H1 (cell line): ENCODE measurements around the gene TMEM45B. TPM values are rescaled to one million over a fixed set of nuclear protein-coding genes. Genes with fewer than 3 reads are reported as not detected.

Source experiments
- CREB1 ChIP-seq: IDR thresholded peaks from 2 replicates; pipeline ENCODE4 v1.6.1; 2012; ENCODE audit warnings: inconsistent platforms
- CTBP2 ChIP-seq: IDR thresholded peaks from 2 replicates; pipeline ENCODE4 v1.7.0; 2011; ENCODE audit warnings: borderline replicate concordance, mild to moderate bottlenecking, moderate library complexity, mixed read lengths, low read length; ENCODE audit not compliant: insufficient read depth, insufficient read length
- PHF8 ChIP-seq: fragments of 200-600 bp; sonication (generic); conservative IDR thresholded peaks from 2 replicates; pipeline ENCODE4 v1.7.1; 2012; ENCODE audit warnings: low read depth, mild to moderate bottlenecking, inconsistent platforms, low read length, moderate library complexity
- RNF2 ChIP-seq: fragments of 200-900, 300-1000 bp; sonication (generic); IDR thresholded peaks from 2 replicates; pipeline ENCODE4 v1.7.1; 2016; ENCODE audit warnings: borderline replicate concordance, low read depth, mild to moderate bottlenecking, antibody characterized with exemption, low read length; ENCODE audit not compliant: poor library complexity, severe bottlenecking; ENCODE audit errors: missing control alignments
- SP1 ChIP-seq: IDR thresholded peaks from 2 replicates; pipeline ENCODE4 v1.6.1; 2011; ENCODE audit warnings: low read depth, low read length
- polyA plus RNA-seq, 7 experiments: library from polyadenylated mRNA; depleted of rRNA in 3 of 7; stranded (reverse) in 5 of 7; unstranded in 2 of 7; fragments of >200 nt in 5 of 7; fragments of 200-250 nt in 2 of 7; gene quantifications; 1 replicate in 5 of 7; 2 replicates in 1 of 7; 4 replicates in 1 of 7; pipeline versions ENCODE4 v1.2.1 to v1.2.3, GENCODE V29; 2011 to 2013; ENCODE audit warnings: missing spikeins in 2 of 7, mixed read lengths in 2 of 7
- total RNA-seq: library from RNA; stranded (reverse); fragmentation: NEBNext Ultra II Directional; extraction: Animal tissue kit (Norgen Biotek cat#: 25700); gene quantifications from 2 replicates; pipeline ENCODE4 v1.2.1, GENCODE V29; 2021
- TF ChIP-seq, protein P1 (sequence below): fragments of 300-600 bp; sonication (generic); IDR thresholded peaks from 2 replicates; pipeline ENCODE4 v1.7.1; 2012; ENCODE audit warnings: low read length, moderate library complexity, mild to moderate bottlenecking, inconsistent platforms; ENCODE audit not compliant: insufficient replicate concordance
- TF ChIP-seq, protein P2 (sequence below): IDR thresholded peaks from 2 replicates; pipeline ENCODE4 v1.6.1; 2011; ENCODE audit warnings: low read length, improper control_type of control experiment
- TF ChIP-seq, protein P3 (sequence below): IDR thresholded peaks from 2 replicates; pipeline ENCODE4 v1.6.1; 2012; ENCODE audit warnings: low read length, inconsistent platforms

TMEM45B gene
- total and polyA plus RNA-seq, 2 of the 8 experiments (the other 6 are each of a cell fraction or from before 2014, with no cell fraction given), result 0.23 TPM; not detected in 1

DNA sequence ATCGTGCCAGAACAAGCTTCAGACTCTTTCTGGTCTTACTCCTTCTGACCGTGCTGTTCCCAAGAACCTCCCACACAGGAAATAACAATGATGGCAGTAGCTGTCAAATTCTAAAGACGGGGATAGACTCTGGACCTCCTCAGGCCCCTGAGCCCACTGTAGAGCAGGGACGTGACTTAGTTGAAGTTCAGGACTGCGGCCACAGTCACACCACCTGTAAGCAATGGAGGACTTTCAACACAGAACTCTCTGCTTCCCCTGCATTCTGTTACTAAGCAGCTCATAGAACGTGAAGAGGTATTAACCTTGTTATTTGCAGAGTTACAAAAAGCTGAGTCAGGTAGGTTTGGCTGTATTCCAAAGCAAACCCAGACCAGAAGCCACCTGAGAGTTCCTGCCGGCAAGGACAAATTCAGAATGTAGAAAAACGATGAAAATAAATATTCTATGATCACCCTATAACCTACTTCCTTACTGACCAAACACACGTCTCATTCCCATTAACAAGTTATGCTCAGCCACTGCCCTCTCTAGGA, 12.7 kb downstream of the TMEM45B start (continued):
- TF ChIP-seq, protein P1, sequence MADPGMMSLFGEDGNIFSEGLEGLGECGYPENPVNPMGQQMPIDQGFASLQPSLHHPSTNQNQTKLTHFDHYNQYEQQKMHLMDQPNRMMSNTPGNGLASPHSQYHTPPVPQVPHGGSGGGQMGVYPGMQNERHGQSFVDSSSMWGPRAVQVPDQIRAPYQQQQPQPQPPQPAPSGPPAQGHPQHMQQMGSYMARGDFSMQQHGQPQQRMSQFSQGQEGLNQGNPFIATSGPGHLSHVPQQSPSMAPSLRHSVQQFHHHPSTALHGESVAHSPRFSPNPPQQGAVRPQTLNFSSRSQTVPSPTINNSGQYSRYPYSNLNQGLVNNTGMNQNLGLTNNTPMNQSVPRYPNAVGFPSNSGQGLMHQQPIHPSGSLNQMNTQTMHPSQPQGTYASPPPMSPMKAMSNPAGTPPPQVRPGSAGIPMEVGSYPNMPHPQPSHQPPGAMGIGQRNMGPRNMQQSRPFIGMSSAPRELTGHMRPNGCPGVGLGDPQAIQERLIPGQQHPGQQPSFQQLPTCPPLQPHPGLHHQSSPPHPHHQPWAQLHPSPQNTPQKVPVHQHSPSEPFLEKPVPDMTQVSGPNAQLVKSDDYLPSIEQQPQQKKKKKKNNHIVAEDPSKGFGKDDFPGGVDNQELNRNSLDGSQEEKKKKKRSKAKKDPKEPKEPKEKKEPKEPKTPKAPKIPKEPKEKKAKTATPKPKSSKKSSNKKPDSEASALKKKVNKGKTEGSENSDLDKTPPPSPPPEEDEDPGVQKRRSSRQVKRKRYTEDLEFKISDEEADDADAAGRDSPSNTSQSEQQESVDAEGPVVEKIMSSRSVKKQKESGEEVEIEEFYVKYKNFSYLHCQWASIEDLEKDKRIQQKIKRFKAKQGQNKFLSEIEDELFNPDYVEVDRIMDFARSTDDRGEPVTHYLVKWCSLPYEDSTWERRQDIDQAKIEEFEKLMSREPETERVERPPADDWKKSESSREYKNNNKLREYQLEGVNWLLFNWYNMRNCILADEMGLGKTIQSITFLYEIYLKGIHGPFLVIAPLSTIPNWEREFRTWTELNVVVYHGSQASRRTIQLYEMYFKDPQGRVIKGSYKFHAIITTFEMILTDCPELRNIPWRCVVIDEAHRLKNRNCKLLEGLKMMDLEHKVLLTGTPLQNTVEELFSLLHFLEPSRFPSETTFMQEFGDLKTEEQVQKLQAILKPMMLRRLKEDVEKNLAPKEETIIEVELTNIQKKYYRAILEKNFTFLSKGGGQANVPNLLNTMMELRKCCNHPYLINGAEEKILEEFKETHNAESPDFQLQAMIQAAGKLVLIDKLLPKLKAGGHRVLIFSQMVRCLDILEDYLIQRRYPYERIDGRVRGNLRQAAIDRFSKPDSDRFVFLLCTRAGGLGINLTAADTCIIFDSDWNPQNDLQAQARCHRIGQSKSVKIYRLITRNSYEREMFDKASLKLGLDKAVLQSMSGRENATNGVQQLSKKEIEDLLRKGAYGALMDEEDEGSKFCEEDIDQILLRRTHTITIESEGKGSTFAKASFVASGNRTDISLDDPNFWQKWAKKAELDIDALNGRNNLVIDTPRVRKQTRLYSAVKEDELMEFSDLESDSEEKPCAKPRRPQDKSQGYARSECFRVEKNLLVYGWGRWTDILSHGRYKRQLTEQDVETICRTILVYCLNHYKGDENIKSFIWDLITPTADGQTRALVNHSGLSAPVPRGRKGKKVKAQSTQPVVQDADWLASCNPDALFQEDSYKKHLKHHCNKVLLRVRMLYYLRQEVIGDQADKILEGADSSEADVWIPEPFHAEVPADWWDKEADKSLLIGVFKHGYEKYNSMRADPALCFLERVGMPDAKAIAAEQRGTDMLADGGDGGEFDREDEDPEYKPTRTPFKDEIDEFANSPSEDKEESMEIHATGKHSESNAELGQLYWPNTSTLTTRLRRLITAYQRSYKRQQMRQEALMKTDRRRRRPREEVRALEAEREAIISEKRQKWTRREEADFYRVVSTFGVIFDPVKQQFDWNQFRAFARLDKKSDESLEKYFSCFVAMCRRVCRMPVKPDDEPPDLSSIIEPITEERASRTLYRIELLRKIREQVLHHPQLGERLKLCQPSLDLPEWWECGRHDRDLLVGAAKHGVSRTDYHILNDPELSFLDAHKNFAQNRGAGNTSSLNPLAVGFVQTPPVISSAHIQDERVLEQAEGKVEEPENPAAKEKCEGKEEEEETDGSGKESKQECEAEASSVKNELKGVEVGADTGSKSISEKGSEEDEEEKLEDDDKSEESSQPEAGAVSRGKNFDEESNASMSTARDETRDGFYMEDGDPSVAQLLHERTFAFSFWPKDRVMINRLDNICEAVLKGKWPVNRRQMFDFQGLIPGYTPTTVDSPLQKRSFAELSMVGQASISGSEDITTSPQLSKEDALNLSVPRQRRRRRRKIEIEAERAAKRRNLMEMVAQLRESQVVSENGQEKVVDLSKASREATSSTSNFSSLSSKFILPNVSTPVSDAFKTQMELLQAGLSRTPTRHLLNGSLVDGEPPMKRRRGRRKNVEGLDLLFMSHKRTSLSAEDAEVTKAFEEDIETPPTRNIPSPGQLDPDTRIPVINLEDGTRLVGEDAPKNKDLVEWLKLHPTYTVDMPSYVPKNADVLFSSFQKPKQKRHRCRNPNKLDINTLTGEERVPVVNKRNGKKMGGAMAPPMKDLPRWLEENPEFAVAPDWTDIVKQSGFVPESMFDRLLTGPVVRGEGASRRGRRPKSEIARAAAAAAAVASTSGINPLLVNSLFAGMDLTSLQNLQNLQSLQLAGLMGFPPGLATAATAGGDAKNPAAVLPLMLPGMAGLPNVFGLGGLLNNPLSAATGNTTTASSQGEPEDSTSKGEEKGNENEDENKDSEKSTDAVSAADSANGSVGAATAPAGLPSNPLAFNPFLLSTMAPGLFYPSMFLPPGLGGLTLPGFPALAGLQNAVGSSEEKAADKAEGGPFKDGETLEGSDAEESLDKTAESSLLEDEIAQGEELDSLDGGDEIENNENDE, result no peak
- TF ChIP-seq, protein P2, sequence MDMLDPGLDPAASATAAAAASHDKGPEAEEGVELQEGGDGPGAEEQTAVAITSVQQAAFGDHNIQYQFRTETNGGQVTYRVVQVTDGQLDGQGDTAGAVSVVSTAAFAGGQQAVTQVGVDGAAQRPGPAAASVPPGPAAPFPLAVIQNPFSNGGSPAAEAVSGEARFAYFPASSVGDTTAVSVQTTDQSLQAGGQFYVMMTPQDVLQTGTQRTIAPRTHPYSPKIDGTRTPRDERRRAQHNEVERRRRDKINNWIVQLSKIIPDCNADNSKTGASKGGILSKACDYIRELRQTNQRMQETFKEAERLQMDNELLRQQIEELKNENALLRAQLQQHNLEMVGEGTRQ, result no peak
- TF ChIP-seq PHF8, result no peak
- no peak for TF ChIP-seq RNF2
- TF ChIP-seq CTBP2, result no peak
- no peak for TF ChIP-seq CREB1
- no peak for TF ChIP-seq SP1
- TF ChIP-seq, protein P3, sequence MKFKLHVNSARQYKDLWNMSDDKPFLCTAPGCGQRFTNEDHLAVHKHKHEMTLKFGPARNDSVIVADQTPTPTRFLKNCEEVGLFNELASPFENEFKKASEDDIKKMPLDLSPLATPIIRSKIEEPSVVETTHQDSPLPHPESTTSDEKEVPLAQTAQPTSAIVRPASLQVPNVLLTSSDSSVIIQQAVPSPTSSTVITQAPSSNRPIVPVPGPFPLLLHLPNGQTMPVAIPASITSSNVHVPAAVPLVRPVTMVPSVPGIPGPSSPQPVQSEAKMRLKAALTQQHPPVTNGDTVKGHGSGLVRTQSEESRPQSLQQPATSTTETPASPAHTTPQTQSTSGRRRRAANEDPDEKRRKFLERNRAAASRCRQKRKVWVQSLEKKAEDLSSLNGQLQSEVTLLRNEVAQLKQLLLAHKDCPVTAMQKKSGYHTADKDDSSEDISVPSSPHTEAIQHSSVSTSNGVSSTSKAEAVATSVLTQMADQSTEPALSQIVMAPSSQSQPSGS, result no peak
